Nephron progenitor cell (in vitro differentiated cells): ENCODE measurements around the gene LHPP.

Experiments
- DNase-seq: peaks from one replicate; pipeline ENCODE4 v3.0.0; 2021
- H3K27ac Mint-ChIP-seq: 2 replicates; pipeline ENCODE4 v1.8.0; 2021; ENCODE audit warnings: mild to moderate bottlenecking, moderate library complexity, mixed read lengths
- H3K27me3 Mint-ChIP-seq: 2 replicates; pipeline ENCODE4 v1.8.0; 2021; ENCODE audit warnings: mild to moderate bottlenecking, low read depth, mixed read lengths; ENCODE audit not compliant: poor library complexity
- H3K36me3 Mint-ChIP-seq: 2 replicates; pipeline ENCODE4 v1.8.0; 2021; ENCODE audit warnings: low read depth, mixed read lengths
- H3K4me1 Mint-ChIP-seq: 2 replicates; pipeline ENCODE4 v1.8.0; 2021; ENCODE audit warnings: mixed read lengths
- H3K4me3 Mint-ChIP-seq: 2 replicates; pipeline ENCODE4 v1.8.0; 2021; ENCODE audit warnings: mild to moderate bottlenecking, moderate library complexity, mixed read lengths
- H3K9me3 Mint-ChIP-seq: 2 replicates; pipeline ENCODE4 v1.8.0; 2021; ENCODE audit warnings: mild to moderate bottlenecking, moderate library complexity, mixed read lengths
- CTCF ChIP-seq: fragments of 200-600 bp; sonication (generic); IDR thresholded peaks from 2 replicates; pipeline ENCODE4 v1.5.0; 2021; ENCODE audit warnings: antibody characterized with exemption

LHPP gene

GRCh38 chr10:124652200-124652599 is 190.6 kb downstream of the LHPP start:
- no peaks in the 10 kb centered on the region for H3K9me3 Mint-ChIP-seq
- no peak for DNase-seq
- no peaks in the 10 kb centered on the region for H3K27me3 Mint-ChIP-seq
- peaks cover 4% of the 10 kb centered on the region for H3K36me3 Mint-ChIP-seq
- TF ChIP-seq CTCF: no peak
- H3K4me3 Mint-ChIP-seq: no peak overlapping the region
- H3K27ac Mint-ChIP-seq: no peak overlapping the region
- peaks cover 37% of the 10 kb centered on the region for H3K4me1 Mint-ChIP-seq

- H3K36me3 Mint-ChIP-seq: peaks cover 4% of the 10 kb centered on the region
- H3K4me3 Mint-ChIP-seq: no peak overlapping the region
- no peaks in the 10 kb centered on the region for H3K9me3 Mint-ChIP-seq
- DNase-seq: no peak
- H3K27ac Mint-ChIP-seq: no peak overlapping the region
- H3K4me1 Mint-ChIP-seq: peaks cover 37% of the 10 kb centered on the region
- H3K27me3 Mint-ChIP-seq: no peaks in the 10 kb centered on the region
- TF ChIP-seq CTCF: no peak
These were observed 191.1 kb downstream of the LHPP start for GRCh38 chr10:124652701-124653100.

GRCh38 chr10:124653311-124653710 is 191.7 kb downstream of the LHPP start:
- Mint-ChIP-seq H3K36me3 (peaks cover 4% of the 10 kb centered on the region), H3K9me3 (no peaks in the 10 kb centered on the region), H3K4me1 (peaks cover 36% of the 10 kb centered on the region), H3K27me3 (no peaks in the 10 kb centered on the region), H3K4me3 (no peak overlapping the region), H3K27ac (no peak overlapping the region)
- no peak for TF ChIP-seq CTCF
- no peak for DNase-seq

GRCh38 chr10:124653811-124654651 is 192.4 kb downstream of the LHPP start:
- no peak overlapping the region for H3K27ac Mint-ChIP-seq
- H3K36me3 Mint-ChIP-seq: peaks cover 4% of the 10 kb centered on the region
- no peaks in the 10 kb centered on the region for H3K27me3 Mint-ChIP-seq
- no peak overlapping the region for H3K4me3 Mint-ChIP-seq
- no peak for TF ChIP-seq CTCF
- DNase-seq: no peak
- H3K4me1 Mint-ChIP-seq: peaks cover 29% of the 10 kb centered on the region
- H3K9me3 Mint-ChIP-seq: no peaks in the 10 kb centered on the region

GRCh38 chr10:124654686-124655085 is 193.1 kb downstream of the LHPP start:
- TF ChIP-seq CTCF: no peak
- Mint-ChIP-seq H3K9me3 (no peaks in the 10 kb centered on the region), H3K27me3 (no peaks in the 10 kb centered on the region), H3K27ac (no peak overlapping the region), H3K4me3 (no peak overlapping the region), H3K4me1 (peaks cover 25% of the 10 kb centered on the region), H3K36me3 (peaks cover 4% of the 10 kb centered on the region)
- no peak for DNase-seq
